ENCODE results near the gene P2RY8.

P2RY8 gene

DNA sequence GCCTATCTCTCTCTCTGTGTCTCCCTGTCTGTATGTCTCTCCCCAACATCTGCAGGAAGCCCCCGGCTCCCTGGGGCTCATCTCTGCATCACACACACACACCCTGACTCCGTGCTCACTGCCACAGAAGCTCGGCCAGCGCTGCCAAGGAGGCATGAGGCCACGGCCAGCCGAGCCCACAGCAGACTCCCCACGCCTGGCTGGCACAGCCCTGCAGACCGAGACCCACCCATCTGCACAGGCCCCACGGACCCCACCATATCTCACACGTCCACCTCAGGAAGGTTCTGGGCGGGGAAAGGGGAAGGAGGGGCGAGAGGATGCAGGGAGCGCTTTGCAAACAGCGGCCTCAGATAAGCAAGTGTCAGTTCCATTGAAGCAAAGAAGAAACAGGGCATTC is 116.6 kb downstream of the P2RY8 start:
- Histone ChIP-seq H3K27ac (replicated peaks) (no peak overlapping the region), H3K27me3 (ENCODE audit: insufficient read depth, poor library complexity, severe bottlenecking) (no peaks in the 10 kb centered on the region), H3K4me3 (replicated peaks; ENCODE audit: insufficient read depth, low read length) (no peak overlapping the region)
- TF ChIP-seq, protein P1, sequence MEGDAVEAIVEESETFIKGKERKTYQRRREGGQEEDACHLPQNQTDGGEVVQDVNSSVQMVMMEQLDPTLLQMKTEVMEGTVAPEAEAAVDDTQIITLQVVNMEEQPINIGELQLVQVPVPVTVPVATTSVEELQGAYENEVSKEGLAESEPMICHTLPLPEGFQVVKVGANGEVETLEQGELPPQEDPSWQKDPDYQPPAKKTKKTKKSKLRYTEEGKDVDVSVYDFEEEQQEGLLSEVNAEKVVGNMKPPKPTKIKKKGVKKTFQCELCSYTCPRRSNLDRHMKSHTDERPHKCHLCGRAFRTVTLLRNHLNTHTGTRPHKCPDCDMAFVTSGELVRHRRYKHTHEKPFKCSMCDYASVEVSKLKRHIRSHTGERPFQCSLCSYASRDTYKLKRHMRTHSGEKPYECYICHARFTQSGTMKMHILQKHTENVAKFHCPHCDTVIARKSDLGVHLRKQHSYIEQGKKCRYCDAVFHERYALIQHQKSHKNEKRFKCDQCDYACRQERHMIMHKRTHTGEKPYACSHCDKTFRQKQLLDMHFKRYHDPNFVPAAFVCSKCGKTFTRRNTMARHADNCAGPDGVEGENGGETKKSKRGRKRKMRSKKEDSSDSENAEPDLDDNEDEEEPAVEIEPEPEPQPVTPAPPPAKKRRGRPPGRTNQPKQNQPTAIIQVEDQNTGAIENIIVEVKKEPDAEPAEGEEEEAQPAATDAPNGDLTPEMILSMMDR (IDR thresholded peaks at IDR 0.05; ENCODE audit: insufficient read depth, low read length), result no peak
- no peak for TF ChIP-seq GABPA (IDR thresholded peaks at IDR 0.05; ENCODE audit: low read depth)
- no peak for TF ChIP-seq SPI1 (IDR thresholded peaks at IDR 0.05; ENCODE audit: borderline replicate concordance, low read depth)
- 0 out of 2 replicates have a peak, but pooled peaks have one; percentile 29 for TF ChIP-seq POLR2AphosphoS5 (IDR thresholded peaks at IDR 0.05; ENCODE audit: low read depth)
- TF ChIP-seq, protein P2, sequence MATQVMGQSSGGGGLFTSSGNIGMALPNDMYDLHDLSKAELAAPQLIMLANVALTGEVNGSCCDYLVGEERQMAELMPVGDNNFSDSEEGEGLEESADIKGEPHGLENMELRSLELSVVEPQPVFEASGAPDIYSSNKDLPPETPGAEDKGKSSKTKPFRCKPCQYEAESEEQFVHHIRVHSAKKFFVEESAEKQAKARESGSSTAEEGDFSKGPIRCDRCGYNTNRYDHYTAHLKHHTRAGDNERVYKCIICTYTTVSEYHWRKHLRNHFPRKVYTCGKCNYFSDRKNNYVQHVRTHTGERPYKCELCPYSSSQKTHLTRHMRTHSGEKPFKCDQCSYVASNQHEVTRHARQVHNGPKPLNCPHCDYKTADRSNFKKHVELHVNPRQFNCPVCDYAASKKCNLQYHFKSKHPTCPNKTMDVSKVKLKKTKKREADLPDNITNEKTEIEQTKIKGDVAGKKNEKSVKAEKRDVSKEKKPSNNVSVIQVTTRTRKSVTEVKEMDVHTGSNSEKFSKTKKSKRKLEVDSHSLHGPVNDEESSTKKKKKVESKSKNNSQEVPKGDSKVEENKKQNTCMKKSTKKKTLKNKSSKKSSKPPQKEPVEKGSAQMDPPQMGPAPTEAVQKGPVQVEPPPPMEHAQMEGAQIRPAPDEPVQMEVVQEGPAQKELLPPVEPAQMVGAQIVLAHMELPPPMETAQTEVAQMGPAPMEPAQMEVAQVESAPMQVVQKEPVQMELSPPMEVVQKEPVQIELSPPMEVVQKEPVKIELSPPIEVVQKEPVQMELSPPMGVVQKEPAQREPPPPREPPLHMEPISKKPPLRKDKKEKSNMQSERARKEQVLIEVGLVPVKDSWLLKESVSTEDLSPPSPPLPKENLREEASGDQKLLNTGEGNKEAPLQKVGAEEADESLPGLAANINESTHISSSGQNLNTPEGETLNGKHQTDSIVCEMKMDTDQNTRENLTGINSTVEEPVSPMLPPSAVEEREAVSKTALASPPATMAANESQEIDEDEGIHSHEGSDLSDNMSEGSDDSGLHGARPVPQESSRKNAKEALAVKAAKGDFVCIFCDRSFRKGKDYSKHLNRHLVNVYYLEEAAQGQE (IDR thresholded peaks at IDR 0.05; ENCODE audit: insufficient replicate concordance, low read depth), result no peak
- no peak for DNase-seq (ENCODE audit: low read depth in 1 of 2, low spot score in 1 of 2)

DNA sequence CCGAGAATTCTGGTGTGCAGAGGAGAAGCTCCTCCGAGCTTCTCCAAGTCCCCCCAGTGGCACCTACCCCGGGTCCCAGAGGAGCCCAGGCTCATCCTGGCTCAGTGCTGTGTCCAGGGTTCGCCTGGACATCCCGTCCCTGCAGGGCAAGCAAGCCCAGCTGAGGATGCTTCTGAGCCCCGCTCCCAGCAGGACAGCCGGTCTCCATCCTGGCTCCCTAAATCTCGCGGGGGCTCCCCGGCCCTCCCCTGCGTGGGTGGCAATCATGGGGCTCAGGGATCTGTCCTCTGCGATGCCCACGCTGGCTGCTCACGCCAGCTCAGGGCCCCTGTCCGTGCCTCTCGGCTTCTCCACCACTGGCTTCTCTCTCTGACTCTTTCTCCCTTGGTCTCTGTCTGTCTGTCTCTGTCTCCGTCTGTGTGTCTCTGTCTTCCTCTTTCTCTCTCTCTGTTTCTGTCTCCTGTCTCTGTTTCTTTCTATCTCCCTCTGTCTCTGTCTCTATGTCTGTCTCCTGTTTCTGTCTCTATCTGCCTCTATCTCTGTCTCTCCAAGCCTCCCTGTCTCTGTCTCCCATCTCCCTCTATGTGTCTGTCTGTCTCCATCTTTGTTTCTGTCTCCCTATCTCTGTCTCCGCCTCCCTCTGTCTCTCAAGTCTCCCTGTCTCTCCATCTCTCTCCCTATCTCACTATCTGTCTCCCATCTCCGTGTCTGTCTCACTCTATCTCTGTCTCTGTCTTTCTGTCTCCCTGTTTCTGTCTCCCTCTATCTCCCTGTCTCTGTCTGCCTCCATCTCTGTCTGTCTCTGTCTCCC is 117.2 kb downstream of the P2RY8 start:
- no peak overlapping the region for H3K27ac ChIP-seq (replicated peaks)

DNA sequence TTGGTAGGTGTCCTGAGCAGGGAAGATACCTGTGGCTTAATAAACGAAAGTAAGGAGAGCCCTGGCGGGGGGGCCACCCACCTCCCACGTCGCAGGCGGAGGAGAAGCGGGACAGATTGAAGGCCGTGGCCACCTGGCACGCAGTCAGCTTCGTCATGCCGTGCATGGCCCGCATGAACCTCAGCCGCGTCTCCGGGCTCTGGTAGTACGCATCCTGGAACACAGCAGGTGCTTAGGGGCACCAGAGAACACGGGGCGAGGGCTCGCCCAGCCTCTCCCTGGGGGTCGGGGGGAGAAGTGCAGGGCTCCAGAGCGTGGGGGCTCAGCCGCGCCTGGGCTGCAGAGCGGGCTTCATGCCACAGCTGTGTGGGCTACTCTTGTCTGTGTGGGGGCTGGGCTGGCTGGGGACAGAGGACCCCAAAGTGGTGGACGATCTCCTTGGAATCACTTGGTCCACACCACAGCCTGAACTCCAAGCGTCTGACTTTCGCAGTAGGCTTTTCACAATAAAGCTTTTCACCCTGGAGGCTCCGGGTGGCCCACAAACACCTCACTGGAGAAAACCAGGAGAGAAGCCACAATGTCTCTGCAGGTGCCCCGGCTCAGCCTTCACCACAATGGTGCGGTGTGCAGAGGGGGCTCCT is 118.0 kb downstream of the P2RY8 start:
- Histone ChIP-seq H3K27me3 (ENCODE audit: insufficient read depth, poor library complexity, severe bottlenecking) (no peaks in the 10 kb centered on the region), H3K27ac (replicated peaks) (no peak overlapping the region), H3K4me3 (replicated peaks; ENCODE audit: insufficient read depth, low read length) (no peak overlapping the region)
- TF ChIP-seq SPI1 (IDR thresholded peaks at IDR 0.05; ENCODE audit: borderline replicate concordance, low read depth) (no peak), POLR2AphosphoS5 (IDR thresholded peaks at IDR 0.05; ENCODE audit: low read depth) (no peak)
- TF ChIP-seq, protein P2 (IDR thresholded peaks at IDR 0.05; ENCODE audit: insufficient replicate concordance, low read depth), result no peak
- TF ChIP-seq, protein P1 (IDR thresholded peaks at IDR 0.05; ENCODE audit: insufficient read depth, low read length), result no peak
- DNase-seq (ENCODE audit: low read depth in 1 of 2, low spot score in 1 of 2), result no peak

More for the DNA sequence above, 117.2 kb downstream of the P2RY8 start:
- Histone ChIP-seq H3K4me3 (replicated peaks; ENCODE audit: insufficient read depth, low read length) (no peak overlapping the region), H3K27me3 (ENCODE audit: insufficient read depth, poor library complexity, severe bottlenecking) (no peaks in the 10 kb centered on the region)
- no peak for DNase-seq (ENCODE audit: low read depth in 1 of 2, low spot score in 1 of 2)
- TF ChIP-seq GABPA (IDR thresholded peaks at IDR 0.05; ENCODE audit: low read depth) (no peak), POLR2AphosphoS5 (IDR thresholded peaks at IDR 0.05; ENCODE audit: low read depth) (no peak), SPI1 (IDR thresholded peaks at IDR 0.05; ENCODE audit: borderline replicate concordance, low read depth) (no peak)
- TF ChIP-seq, protein P1 (IDR thresholded peaks at IDR 0.05; ENCODE audit: insufficient read depth, low read length), result no peak
- TF ChIP-seq, protein P2 (IDR thresholded peaks at IDR 0.05; ENCODE audit: insufficient replicate concordance, low read depth), result no peak
